Astrocyte (in vitro differentiated cells and primary cell): ENCODE data around the gene PEA15. TPM values are rescaled to one million over a fixed set of nuclear protein-coding genes. Genes with fewer than 3 reads are reported as not detected.

Source experiments
- DNase-seq: peaks from one replicate; pipeline ENCODE4 v3.0.0-alpha.2; 2010; ENCODE audit warnings: low read depth
- FAIRE-seq: peaks from 2 replicates; lab custom pipeline; 2011; peaks lifted over from hg19 to GRCh38; lab: Jason Lieb, UNC
- H2AFZ ChIP-seq: 2 replicates; pipeline ENCODE4 v1.6.0; 2012; ENCODE audit warnings: low read depth, low read length, inconsistent platforms
- H3K27ac ChIP-seq: 2 replicates; pipeline ENCODE4 v1.5.1; 2011; ENCODE audit warnings: low read depth, low read length, inconsistent platforms
- H3K27me3 ChIP-seq: 2 replicates; pipeline ENCODE4 v1.6.0; 2011; ENCODE audit warnings: low read length, inconsistent platforms; ENCODE audit not compliant: insufficient read depth
- H3K36me3 ChIP-seq: 2 replicates; pipeline ENCODE4 v1.5.1; 2011; ENCODE audit warnings: low read length, inconsistent platforms; ENCODE audit not compliant: insufficient read depth
- H3K4me1 ChIP-seq: 2 replicates; pipeline ENCODE4 v1.5.1; 2011; ENCODE audit warnings: low read length, inconsistent platforms; ENCODE audit not compliant: insufficient read depth
- H3K4me2 ChIP-seq: 2 replicates; pipeline ENCODE4 v1.6.0; 2012; ENCODE audit warnings: low read length, inconsistent platforms
- H3K4me3 ChIP-seq: 2 replicates; pipeline ENCODE4 v1.5.1; 2011; ENCODE audit warnings: low read depth, mild to moderate bottlenecking, low read length, inconsistent platforms; ENCODE audit not compliant: insufficient read depth
- H3K79me2 ChIP-seq: 2 replicates; pipeline ENCODE4 v1.6.0; 2012; ENCODE audit warnings: mild to moderate bottlenecking, low read length, inconsistent platforms; ENCODE audit not compliant: insufficient read depth
- H3K9ac ChIP-seq: 2 replicates; pipeline ENCODE4 v1.6.0; 2012; ENCODE audit warnings: mild to moderate bottlenecking, low read length, inconsistent platforms
- H3K9me3 ChIP-seq: 2 replicates; pipeline ENCODE4 v1.5.1; 2012; ENCODE audit warnings: low read depth, mild to moderate bottlenecking, low read length, inconsistent platforms; ENCODE audit not compliant: insufficient read depth
- H4K20me1 ChIP-seq: 2 replicates; pipeline ENCODE4 v1.6.0; 2012; ENCODE audit warnings: low read length, inconsistent platforms; ENCODE audit not compliant: insufficient read depth
- H3K27ac Mint-ChIP-seq: one replicate; pipeline ENCODE4 v1.8.0; 2021; ENCODE audit warnings: mild to moderate bottlenecking, mixed read lengths; ENCODE audit not compliant: unreplicated experiment
- H3K27me3 Mint-ChIP-seq: one replicate; pipeline ENCODE4 v1.8.0; 2021; ENCODE audit warnings: low read depth, mixed read lengths; ENCODE audit not compliant: unreplicated experiment
- H3K36me3 Mint-ChIP-seq: one replicate; pipeline ENCODE4 v1.8.0; 2021; ENCODE audit warnings: low read depth, mixed read lengths; ENCODE audit not compliant: unreplicated experiment
- H3K4me1 Mint-ChIP-seq: one replicate; pipeline ENCODE4 v1.8.0; 2021; ENCODE audit warnings: low read depth, mixed read lengths; ENCODE audit not compliant: unreplicated experiment
- H3K4me3 Mint-ChIP-seq: one replicate; pipeline ENCODE4 v1.8.0; 2021; ENCODE audit warnings: mild to moderate bottlenecking, moderate library complexity, mixed read lengths; ENCODE audit not compliant: unreplicated experiment
- H3K9me3 Mint-ChIP-seq: one replicate; pipeline ENCODE4 v1.8.0; 2021; ENCODE audit warnings: mild to moderate bottlenecking, mixed read lengths; ENCODE audit not compliant: unreplicated experiment
- EZH2 ChIP-seq: IDR thresholded peaks from 2 replicates; pipeline ENCODE4 v1.6.1; 2012; ENCODE audit warnings: mild to moderate bottlenecking, low read length, inconsistent platforms; ENCODE audit not compliant: insufficient read depth
- total RNA-seq: library from RNA; stranded (reverse); gene quantifications from 2 replicates; pipeline ENCODE4 v1.2.1, GENCODE V29; 2021
- TF ChIP-seq, protein P1 (sequence below): IDR thresholded peaks from 2 replicates; pipeline ENCODE4 v1.5.1; 2011; ENCODE audit warnings: low read depth, mild to moderate bottlenecking, inconsistent platforms, low read length, moderate library complexity; ENCODE audit not compliant: insufficient read depth

Gene PEA15
- total RNA-seq, 1 donor from 2014 or later: 470 TPM

DNA sequence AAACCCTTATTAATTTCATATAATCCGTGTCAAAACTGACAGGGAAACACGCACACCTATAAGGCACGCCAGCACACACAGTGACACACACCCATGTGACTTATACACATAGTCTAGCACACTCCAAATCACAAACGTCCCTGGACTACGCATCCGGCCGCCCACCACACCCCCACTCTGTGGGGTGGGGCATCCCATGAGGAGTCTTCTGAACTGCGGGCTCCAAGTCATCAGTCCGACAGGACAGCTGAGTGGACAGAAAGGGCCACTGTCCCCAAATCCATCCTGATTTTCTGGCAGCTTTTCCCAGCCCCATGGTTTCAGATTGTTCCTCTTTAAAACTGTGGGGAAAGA lies 829 bp downstream of the PEA15 start:
- peak overlapping the region; percentile 88 for H3K4me3 ChIP-seq
- Mint-ChIP-seq H3K36me3 (peaks cover 28% of the 10 kb centered on the region), H3K27me3 (no peaks in the 10 kb centered on the region), H3K27ac (peak overlapping the region; percentile 83), H3K4me1 (peaks cover 56% of the 10 kb centered on the region), H3K9me3 (no peaks in the 10 kb centered on the region), H3K4me3 (peak overlapping the region; percentile 88)
- no peak overlapping the region for H2AFZ ChIP-seq
- H3K79me2 ChIP-seq: peaks cover 54% of the 10 kb centered on the region
- H3K27me3 ChIP-seq: no peaks in the 10 kb centered on the region
- TF ChIP-seq, protein P1, sequence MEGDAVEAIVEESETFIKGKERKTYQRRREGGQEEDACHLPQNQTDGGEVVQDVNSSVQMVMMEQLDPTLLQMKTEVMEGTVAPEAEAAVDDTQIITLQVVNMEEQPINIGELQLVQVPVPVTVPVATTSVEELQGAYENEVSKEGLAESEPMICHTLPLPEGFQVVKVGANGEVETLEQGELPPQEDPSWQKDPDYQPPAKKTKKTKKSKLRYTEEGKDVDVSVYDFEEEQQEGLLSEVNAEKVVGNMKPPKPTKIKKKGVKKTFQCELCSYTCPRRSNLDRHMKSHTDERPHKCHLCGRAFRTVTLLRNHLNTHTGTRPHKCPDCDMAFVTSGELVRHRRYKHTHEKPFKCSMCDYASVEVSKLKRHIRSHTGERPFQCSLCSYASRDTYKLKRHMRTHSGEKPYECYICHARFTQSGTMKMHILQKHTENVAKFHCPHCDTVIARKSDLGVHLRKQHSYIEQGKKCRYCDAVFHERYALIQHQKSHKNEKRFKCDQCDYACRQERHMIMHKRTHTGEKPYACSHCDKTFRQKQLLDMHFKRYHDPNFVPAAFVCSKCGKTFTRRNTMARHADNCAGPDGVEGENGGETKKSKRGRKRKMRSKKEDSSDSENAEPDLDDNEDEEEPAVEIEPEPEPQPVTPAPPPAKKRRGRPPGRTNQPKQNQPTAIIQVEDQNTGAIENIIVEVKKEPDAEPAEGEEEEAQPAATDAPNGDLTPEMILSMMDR: no peak
- no peak for TF ChIP-seq EZH2
- DNase-seq (peak; percentile 56), FAIRE-seq (peak; percentile 34)
- no peaks in the 10 kb centered on the region for H3K9me3 ChIP-seq
- peaks cover 45% of the 10 kb centered on the region for H4K20me1 ChIP-seq
- H3K4me1 ChIP-seq: peaks cover 48% of the 10 kb centered on the region
- peak overlapping the region; percentile 99 for H3K9ac ChIP-seq
- H3K36me3 ChIP-seq: peaks cover 13% of the 10 kb centered on the region
- peak overlapping the region; percentile 93 for H3K4me2 ChIP-seq
- H3K27ac ChIP-seq: peak overlapping the region; percentile 96

DNA sequence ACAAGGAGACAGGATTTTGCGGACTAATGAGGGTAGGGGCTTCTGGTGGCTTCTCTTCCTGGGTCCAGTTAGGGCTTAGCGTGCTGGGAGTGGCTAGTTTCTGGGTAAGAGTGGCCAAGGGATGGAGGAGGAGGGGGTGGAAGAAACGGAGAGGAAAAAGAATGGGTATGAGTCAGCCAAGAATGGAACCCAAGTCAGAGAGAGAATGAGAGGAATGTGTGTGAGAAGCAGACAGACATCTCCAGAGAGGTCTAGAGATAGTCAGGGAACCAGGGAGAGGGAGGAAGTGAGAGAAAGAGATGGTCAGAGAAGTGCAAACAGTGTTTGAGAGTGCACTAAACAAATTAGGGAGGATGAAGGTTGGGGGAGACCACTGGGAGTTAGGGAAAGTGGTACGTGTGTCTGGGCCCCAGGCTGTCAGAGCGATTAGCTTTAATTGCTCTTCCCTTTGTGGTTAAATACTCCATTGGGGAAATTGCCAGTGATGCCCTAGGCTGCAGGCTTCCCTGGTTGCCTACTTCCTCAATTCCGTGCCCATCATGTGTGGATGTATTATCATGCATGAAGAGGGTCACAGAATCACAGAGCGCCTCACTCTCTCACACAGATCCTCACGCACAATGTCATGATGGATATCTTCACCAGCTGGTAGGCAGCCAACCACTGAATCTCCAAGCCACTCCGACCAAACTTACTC lies 1.4 kb downstream of the PEA15 start:
- Histone ChIP-seq H3K79me2 (peaks cover 59% of the 10 kb centered on the region), H3K4me2 (peak overlapping the region; percentile 93), H3K4me3 (peak overlapping the region; percentile 88), H3K9me3 (no peaks in the 10 kb centered on the region), H3K4me1 (peaks cover 51% of the 10 kb centered on the region), H3K27ac (peak overlapping the region; percentile 96), H2AFZ (no peak overlapping the region), H4K20me1 (peaks cover 51% of the 10 kb centered on the region), H3K36me3 (peaks cover 17% of the 10 kb centered on the region), H3K9ac (peak overlapping the region; percentile 99), H3K27me3 (no peaks in the 10 kb centered on the region)
- H3K27ac Mint-ChIP-seq: peak overlapping the region; percentile 83
- H3K4me1 Mint-ChIP-seq: peaks cover 61% of the 10 kb centered on the region
- no peaks in the 10 kb centered on the region for H3K27me3 Mint-ChIP-seq
- peak; percentile 83 for FAIRE-seq
- H3K9me3 Mint-ChIP-seq: no peaks in the 10 kb centered on the region
- peaks cover 32% of the 10 kb centered on the region for H3K36me3 Mint-ChIP-seq
- peak; percentile 90 for DNase-seq
- H3K4me3 Mint-ChIP-seq: peak overlapping the region; percentile 88
- TF ChIP-seq, protein P1: no peak
- TF ChIP-seq EZH2: no peak

DNA sequence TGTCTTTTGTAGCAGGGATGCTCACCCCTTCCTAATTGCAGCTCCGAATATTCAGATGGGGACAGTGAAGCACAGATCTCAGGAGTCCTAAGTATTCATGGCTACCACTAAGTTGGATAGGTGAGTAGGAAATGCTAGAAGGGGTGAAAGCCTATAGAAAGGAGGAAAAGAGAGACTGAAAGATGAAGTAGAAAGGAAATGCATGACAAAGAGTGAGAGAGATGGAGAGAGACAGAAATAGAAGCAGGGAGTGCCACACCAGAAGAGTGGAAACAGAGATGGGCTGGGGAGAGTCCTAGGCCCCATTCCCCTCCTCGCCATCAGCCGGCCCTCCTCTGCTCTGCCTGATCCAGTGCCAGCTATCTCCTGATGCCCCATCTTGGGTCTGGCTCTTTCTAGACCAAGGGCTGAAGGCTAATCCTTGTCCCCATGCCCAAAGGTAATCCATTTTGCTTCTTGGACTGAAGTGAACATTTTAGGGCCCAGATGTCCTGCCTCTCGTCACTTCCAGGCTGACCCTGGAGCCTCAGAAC lies 2.0 kb downstream of the PEA15 start:
- Mint-ChIP-seq H3K36me3 (peaks cover 34% of the 10 kb centered on the region), H3K4me1 (peaks cover 67% of the 10 kb centered on the region), H3K27me3 (no peaks in the 10 kb centered on the region), H3K4me3 (peak overlapping the region; percentile 88), H3K27ac (peak overlapping the region; percentile 83), H3K9me3 (no peaks in the 10 kb centered on the region)
- TF ChIP-seq, protein P1: no peak
- TF ChIP-seq EZH2: no peak
- Histone ChIP-seq H3K4me3 (peak overlapping the region; percentile 88), H3K9me3 (no peaks in the 10 kb centered on the region), H3K4me2 (peak overlapping the region; percentile 93), H3K27me3 (no peaks in the 10 kb centered on the region), H3K36me3 (peaks cover 23% of the 10 kb centered on the region), H3K4me1 (peaks cover 51% of the 10 kb centered on the region), H3K9ac (peak overlapping the region; percentile 99), H3K27ac (peak overlapping the region; percentile 96), H3K79me2 (peaks cover 62% of the 10 kb centered on the region), H2AFZ (no peak overlapping the region), H4K20me1 (peaks cover 56% of the 10 kb centered on the region)
- FAIRE-seq (no peak), DNase-seq (no peak)
